ENCODE results near the gene POTEF.
"Not testable (repeated sequence)": the region's sequence is repeated elsewhere in the genome, so short reads cannot be mapped to it uniquely, and the experiment has no call there.

Gene POTEF

DNA sequence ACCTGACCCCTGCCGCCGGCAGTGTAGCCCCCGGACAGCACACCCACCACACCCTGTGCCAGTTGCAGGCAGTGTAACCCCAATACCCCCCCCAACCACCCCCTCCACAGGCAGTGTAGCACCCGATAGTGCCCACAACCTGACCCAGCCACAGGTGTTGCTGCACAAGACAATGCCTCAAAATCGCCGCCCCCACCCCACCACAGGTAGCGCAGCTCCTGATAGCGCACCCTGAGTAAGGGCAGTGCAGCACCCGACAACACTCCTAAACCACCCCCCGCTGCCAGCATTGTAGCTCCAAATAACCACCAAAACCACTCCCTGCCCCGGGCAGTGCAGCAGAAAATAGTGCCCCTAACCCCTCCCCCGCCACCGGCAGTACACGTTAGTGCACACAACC, 558 bp downstream of the POTEF start:
- DNase-seq (ENCODE audit: low spot score) = not testable (repeated sequence)

- not testable (repeated sequence) for DNase-seq (ENCODE audit: low spot score)
Observed at GRCh38 chr2:130127726-130128125, 1.3 kb downstream of the POTEF start.

DNA sequence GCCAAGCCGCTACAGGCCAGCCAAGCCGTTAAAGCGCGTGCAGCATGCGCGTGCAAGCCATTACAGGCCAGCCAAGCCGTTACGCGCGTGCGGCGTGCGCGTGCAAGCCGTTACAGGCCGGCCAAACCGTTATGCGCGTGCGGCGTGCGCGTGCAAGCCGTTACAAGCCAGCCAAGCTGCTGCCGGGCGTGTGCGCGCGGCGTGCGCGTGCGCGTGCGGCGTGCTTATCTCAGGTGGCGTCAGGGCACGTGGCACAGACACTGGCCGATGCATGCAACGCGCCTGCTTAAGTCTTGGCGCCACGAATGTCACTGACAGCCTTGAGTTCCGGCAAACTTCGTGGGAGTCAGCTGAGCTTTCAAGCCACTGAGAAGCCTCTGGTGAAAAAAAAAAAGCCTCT, 8.1 kb downstream of the POTEF start:
- DNase-seq (ENCODE audit: low spot score) = not testable (repeated sequence)

DNA sequence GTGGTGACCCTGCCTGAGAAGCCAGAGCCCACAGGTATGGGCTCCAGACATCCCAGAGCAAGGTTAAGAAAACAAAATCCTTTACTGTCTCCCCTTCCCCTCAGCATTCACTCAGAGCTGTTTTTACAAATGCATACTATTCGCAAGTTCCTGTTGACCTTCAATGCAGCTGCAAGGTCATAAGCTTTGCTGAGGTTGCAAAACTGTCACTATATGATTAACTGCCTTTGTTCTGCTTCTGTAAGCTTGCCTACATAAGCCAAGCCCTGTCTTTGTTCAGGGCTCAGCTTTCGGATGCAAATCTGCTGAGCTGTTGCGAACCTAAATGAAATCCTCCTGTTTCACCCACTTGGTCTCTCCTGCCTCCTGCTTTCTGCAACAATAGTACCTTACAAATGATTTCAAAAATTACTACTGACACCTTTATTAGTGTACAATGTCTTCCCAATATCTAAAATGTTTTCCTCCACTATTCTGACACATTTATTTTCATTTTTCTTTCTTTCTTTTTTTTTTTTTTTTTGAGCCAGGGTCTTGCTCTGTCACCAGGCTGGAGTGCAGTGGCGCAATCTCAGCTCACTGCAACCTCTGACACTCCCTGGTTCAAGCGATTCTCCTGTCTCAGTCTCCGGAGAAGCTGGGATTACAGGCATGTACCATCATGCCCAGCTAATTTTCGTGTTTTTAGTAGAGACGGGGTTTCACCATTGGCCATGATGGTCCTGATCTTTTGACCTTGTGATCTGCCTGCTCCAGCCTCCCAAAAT, 26.2 kb downstream of the POTEF start:
- DNase-seq (ENCODE audit: low spot score) = not testable (repeated sequence)

DNA sequence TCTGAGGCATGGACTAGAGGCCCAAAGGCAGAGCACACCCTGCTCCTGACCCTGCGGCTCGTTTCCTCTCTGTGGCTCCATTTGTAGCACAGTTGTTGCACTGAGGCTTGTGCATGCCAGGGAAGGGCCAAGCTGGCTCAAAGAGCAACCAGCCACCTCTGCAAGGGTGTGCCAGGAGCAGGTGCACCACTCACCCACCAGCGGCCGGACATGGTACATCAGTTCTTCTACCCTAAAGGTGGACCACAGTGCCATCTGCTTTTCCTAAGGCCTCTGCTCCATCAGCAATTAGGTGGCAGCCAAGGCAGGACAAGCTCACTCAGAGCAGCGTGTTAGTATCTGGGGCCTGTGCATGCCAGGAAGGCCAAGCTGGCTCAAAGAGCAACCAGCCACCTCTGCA, 66.4 kb downstream of the POTEF start:
- DNase-seq (ENCODE audit: low spot score) = not testable (repeated sequence)

- DNase-seq (ENCODE audit: low spot score) = not testable (repeated sequence)
Observed at GRCh38 chr2:130059982-130060381, 69.0 kb downstream of the POTEF start.

DNA sequence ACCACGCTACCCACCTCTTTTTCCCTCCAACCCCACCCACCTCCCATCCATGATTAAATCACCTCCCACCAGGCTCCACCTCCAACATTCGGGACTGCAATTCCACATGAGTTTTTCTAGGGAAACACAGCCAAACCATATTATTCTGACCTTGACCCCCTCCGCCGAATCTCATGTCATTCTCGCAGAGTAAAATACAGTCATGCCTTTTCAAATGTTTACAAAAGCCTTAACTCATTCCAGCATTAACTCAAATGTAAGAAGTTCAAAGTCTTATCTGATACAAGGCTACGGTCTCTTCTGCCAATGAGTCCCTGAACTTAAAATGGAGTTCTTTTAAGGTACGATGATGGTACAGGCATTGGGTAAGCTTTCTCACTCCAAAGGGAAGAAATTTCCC, 72.7 kb downstream of the POTEF start:
- not testable (repeated sequence) for DNase-seq (ENCODE audit: low spot score)

GRCh38 chr2:130053217-130053911, 75.7 kb downstream of the POTEF start:
- DNase-seq (ENCODE audit: low spot score) = not testable (repeated sequence)

- DNase-seq (ENCODE audit: low spot score) = not testable (repeated sequence)
Observed at GRCh38 chr2:130052376-130052775, 76.6 kb downstream of the POTEF start.

DNA sequence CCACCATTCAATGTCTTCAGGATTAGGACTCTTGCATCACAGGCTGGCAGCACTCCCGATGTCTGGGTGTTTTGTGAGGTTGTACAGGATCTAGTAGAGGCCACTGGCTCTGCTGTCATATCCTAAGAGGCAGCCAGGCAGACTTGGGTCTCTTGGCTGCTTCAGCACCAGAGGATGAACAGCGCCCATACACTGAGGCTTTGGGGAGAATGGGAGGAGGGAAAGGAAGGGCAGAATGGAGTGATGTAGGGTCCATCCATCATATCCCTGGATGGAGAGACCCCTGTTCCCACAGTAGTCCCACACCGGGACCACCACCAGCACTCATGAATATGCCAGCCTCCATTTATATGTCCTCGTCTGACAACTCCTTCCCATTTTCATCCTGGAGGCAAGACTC, 80.6 kb downstream of the POTEF start:
- not testable (repeated sequence) for DNase-seq (ENCODE audit: low spot score)

- DNase-seq (ENCODE audit: low spot score) = not testable (repeated sequence)
Observed at GRCh38 chr2:130038265-130038603, 90.8 kb downstream of the POTEF start.

DNA sequence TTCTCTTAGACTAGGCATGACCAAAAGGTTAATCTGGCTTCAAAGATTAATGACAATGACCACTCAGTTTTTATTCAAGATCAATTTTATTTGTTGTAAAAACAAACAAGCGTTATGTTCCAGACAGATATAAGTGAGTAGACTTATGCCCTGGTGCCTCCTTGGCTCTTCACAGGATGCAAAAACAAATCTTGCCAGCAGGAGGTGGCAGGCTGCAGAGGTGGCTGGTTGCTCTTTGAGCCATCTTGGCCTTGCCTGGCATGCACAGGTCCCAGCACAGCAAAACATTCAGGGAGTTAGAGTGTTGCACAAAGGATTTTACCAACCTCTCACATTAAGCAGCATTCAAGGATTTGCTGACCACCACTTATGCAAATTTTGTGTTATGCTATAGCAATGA, 103.1 kb downstream of the POTEF start:
- not testable (repeated sequence) for DNase-seq (ENCODE audit: low spot score)

Data from germinal center (tissue), 1 donor.